ENCODE results near the gene SSBP2. TPM values are rescaled to one million over a fixed set of nuclear protein-coding genes. Genes with fewer than 3 reads are reported as not detected.

SSBP2 gene
- total RNA-seq: 25.9 and 36.1 TPM in 2 replicates

GRCh38 chr5:81751009-81751835, at the start of gene SSBP2:
TSS of gene SSBP2 (minus strand) at chr5:81751097. CDS start at chr5:81751042, 55 bp downstream.

GRCh38 chr5:81393783-81394718, 356.8 kb downstream of the SSBP2 start, which contains the start of gene ACOT12:
TSS of gene ACOT12 (minus strand) at chr5:81394134. CDS start at chr5:81394114, 20 bp downstream.

Other genes starting within 250 kb of the SSBP2 start
- gene ATG10, start 220.9 kb upstream of the SSBP2 start, total RNA-seq: 5.1 and 6.6 TPM in 2 replicates

All from bronchus fibroblast of lung (primary cell).